MCF 10A (cell line): ENCODE data around the gene SPATS2. TPM values are rescaled to one million over a fixed set of nuclear protein-coding genes. Genes with fewer than 3 reads are reported as not detected.

Experiments used
- BruUV-seq: library from RNA; stranded (reverse); fragments of 400-500 nt; replicated peaks from 2 replicates; lab custom pipeline; 2021; lab: Mats Ljungman, UMichigan
- CTCF ChIA-PET: fragments of 300-600 bp; sonication (Branson Sonifier 250); formaldehyde crosslinking; extraction: SDS; loops from one replicate; lab custom pipeline; 2021; ENCODE audit warnings: antibody characterized with exemption, inconsistent platforms; lab: Yijun Ruan, JAX
- POLR2A ChIA-PET: fragments of 300-600, 350-650 bp; sonication (Branson Sonifier 250); formaldehyde crosslinking; extraction: SDS; loops from one replicate; lab custom pipeline; 2020; ENCODE audit warnings: antibody characterized with exemption, inconsistent platforms; lab: Yijun Ruan, JAX
- DNase-seq: peaks from one replicate; pipeline ENCODE4 v3.0.0-alpha.2; 2018; ENCODE audit not compliant: unreplicated experiment
- H3K27ac Mint-ChIP-seq: one replicate; pipeline ENCODE4 v1.8.0; 2022; ENCODE audit warnings: mild to moderate bottlenecking, low read depth, mixed read lengths; ENCODE audit not compliant: unreplicated experiment
- H3K27me3 Mint-ChIP-seq: one replicate; pipeline ENCODE4 v1.8.0; 2022; ENCODE audit warnings: mixed read lengths; ENCODE audit not compliant: insufficient read depth, unreplicated experiment
- H3K36me3 Mint-ChIP-seq: one replicate; pipeline ENCODE4 v1.8.0; 2022; ENCODE audit warnings: mild to moderate bottlenecking, moderate library complexity, mixed read lengths; ENCODE audit not compliant: insufficient read depth, unreplicated experiment
- H3K4me1 Mint-ChIP-seq: one replicate; pipeline ENCODE4 v1.8.0; 2022; ENCODE audit warnings: mixed read lengths; ENCODE audit not compliant: insufficient read depth, unreplicated experiment
- H3K4me3 Mint-ChIP-seq: one replicate; pipeline ENCODE4 v1.8.0; 2022; ENCODE audit warnings: mild to moderate bottlenecking, moderate library complexity, mixed read lengths; ENCODE audit not compliant: unreplicated experiment
- H3K9me3 Mint-ChIP-seq: one replicate; pipeline ENCODE4 v1.8.0; 2022; ENCODE audit warnings: mixed read lengths; ENCODE audit not compliant: unreplicated experiment
- CTCF ChIP-seq: fragments of 200-600 bp; IDR thresholded peaks from one replicate; pipeline ENCODE4 v1.8.0; 2022; ENCODE audit warnings: antibody characterized with exemption, mild to moderate bottlenecking; ENCODE audit not compliant: unreplicated experiment
- intact Hi-C: fragments of 100-400 bp; cut with micrococcal nuclease; formaldehyde crosslinking; loops from 2 replicates; pipeline ENCODE4 v1.14.1; 2022
- total RNA-seq: library from RNA; stranded (reverse); gene quantifications from 2 replicates; pipeline ENCODE4 v1.2.3, GENCODE V29; 2022

Gene SPATS2
- total RNA-seq, 1 experiment from 2014 or later, result 26.0 TPM

DNA sequence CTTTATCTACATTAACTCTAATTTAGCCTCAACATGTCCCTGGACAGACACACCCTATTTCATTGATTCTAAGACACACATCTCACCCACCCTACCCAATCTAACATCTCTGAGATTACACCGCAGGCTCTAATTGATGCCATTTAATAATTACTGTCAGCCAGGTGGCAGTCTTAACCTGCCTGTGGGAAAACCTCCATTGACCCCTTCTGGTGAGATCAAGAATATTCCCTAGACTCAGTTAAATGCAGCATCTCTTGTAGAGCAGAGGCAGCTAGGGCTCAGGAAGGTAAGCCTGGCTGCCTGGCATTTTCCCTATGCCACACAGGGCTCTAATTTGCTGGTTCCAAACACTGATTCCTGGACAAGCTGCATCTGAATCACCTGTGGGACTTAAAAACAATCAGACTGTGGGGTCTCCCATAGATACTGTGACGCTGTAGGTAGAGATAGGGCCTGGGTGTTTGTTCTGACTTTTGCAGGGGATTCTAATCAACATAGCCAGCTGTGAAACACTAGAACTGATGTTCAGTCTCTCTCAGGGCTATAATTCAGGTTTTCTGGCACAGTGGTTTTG lies 186.3 kb downstream of the SPATS2 start:
- no peak overlapping the region for H3K27ac Mint-ChIP-seq
- peaks cover 4% of the 10 kb centered on the region for H3K36me3 Mint-ChIP-seq
- H3K4me3 Mint-ChIP-seq, result no peak overlapping the region
- H3K9me3 Mint-ChIP-seq, result no peaks in the 10 kb centered on the region
- ChIA-PET CTCF (interaction anchor here (0.5 to 4.8 kb wide), 19 partner anchors 9 to 196 kb away, joined by 3 to 34 read pairs (median 4); partner anchors contain the start of gene FAM186B), POLR2A (interaction anchor here (0.7 to 3.3 kb wide), 6 partner anchors 13 to 195 kb away, joined by 3 to 19 read pairs (median 6); partner anchors contain the start of gene MCRS1)
- peaks cover 15% of the 10 kb centered on the region for H3K27me3 Mint-ChIP-seq
- peaks cover 13% of the 10 kb centered on the region for H3K4me1 Mint-ChIP-seq
- TF ChIP-seq CTCF, result peak; percentile 58
- intact Hi-C loops, result loop anchor here (1.0 to 2.0 kb wide), 2 partner anchors 27 to 195 kb away; no protein-coding TSS in a partner anchor
- no TSS peak for BruUV-seq
- peak; percentile 65 for DNase-seq

DNA sequence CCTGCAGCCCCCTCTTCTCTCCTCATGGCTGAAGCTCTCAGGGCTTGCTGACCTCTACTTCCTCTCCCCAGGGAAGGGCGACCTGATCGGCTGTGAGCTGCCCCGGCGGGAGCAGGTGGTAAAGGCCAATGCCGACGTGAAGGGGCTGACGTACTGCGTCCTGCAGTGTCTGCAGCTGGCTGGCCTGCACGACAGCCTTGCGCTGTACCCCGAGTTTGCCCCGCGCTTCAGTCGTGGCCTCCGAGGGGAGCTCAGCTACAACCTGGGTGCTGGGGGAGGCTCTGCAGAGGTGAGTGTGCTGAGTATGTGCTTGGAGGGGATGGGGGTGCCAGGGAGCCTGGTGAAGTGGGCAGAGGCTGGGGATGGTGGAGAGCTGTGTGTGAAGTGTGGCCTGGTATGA lies 187.0 kb downstream of the SPATS2 start:
- Mint-ChIP-seq H3K9me3 (no peaks in the 10 kb centered on the region), H3K27ac (no peak overlapping the region), H3K36me3 (peaks cover 10% of the 10 kb centered on the region), H3K27me3 (peaks cover 15% of the 10 kb centered on the region), H3K4me3 (no peak overlapping the region), H3K4me1 (peaks cover 13% of the 10 kb centered on the region)
- ChIA-PET POLR2A (interaction anchor here (0.7 to 3.3 kb wide), 5 partner anchors 13 to 196 kb away, joined by 3 to 19 read pairs (median 3); partner anchors contain the start of gene MCRS1), CTCF (interaction anchor here (0.7 to 4.8 kb wide), 18 partner anchors 8 to 308 kb away, joined by 3 to 34 read pairs (median 4); partner anchors contain the start of gene FAM186B)
- TF ChIP-seq CTCF, result no peak
- DNase-seq, result no peak
- intact Hi-C loops, result no loop called here
- BruUV-seq, result no TSS peak

DNA sequence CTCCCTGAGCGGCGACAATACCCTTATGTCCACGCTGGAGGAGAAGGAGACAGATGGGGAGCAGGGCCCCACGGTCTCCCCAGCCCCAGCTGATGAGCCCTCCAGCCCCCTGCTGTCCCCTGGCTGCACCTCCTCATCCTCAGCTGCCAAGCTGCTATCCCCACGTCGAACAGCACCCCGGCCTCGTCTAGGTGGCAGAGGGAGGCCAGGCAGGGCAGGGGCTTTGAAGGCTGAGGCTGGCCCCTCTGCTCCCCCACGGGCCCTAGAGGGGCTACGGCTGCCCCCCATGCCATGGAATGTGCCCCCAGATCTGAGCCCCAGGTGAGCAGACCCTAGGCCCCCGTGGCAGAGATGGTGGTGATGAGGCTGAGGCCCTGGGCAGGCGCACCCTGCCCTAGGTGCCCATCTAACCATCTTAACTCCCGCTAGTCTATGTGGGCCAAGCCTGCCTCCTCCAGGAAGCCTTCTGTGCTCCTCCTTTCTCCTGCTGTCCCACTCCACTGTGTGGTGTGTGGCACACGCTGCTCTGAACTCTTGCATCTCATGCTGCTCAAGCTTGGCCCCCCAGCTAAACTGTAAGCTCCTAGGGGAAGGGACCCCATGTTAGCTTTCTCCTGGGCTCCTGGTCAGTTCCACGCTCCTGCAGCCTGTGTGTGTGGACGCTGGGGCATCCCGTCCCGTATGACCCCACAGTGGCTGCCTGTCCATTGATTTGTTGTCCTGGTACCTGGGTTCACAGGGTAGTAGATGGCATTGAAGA lies 188.5 kb downstream of the SPATS2 start:
- Mint-ChIP-seq H3K4me3 (no peak overlapping the region), H3K4me1 (peaks cover 13% of the 10 kb centered on the region), H3K27me3 (peaks cover 15% of the 10 kb centered on the region), H3K9me3 (no peaks in the 10 kb centered on the region), H3K27ac (no peak overlapping the region), H3K36me3 (peaks cover 24% of the 10 kb centered on the region)
- ChIA-PET CTCF (interaction anchor here (0.6 to 1.6 kb wide), 3 partner anchors 35 to 275 kb away, joined by 3 to 4 read pairs (median 3); no protein-coding TSS in a partner anchor), POLR2A (interaction anchor here (1.9 kb wide), 1 partner anchor 12 kb away, joined by 9 read pairs; the partner anchor contains the start of gene MCRS1)
- TF ChIP-seq CTCF, result no peak
- intact Hi-C loops, result no loop called here
- DNase-seq, result no peak
- no TSS peak for BruUV-seq
